GM23338 (cell line): ENCODE measurements around the gene UBA1.

Experiments
- CREB1 ChIP-seq: fragments of 250-450 bp; sonication (Bioruptor Pico); IDR thresholded peaks from 2 replicates; pipeline ENCODE4 v1.5.0; 2020; ENCODE audit warnings: low read depth, mild to moderate bottlenecking, moderate library complexity
- EZH2 ChIP-seq: fragments of 200-600 bp; sonication (generic); IDR thresholded peaks from one replicate; pipeline ENCODE4 v1.8.0; 2017; ENCODE audit warnings: antibody characterized with exemption, mild to moderate bottlenecking, low read depth; ENCODE audit not compliant: unreplicated experiment
- POLR2AphosphoS5 ChIP-seq: IDR thresholded peaks from 2 replicates; pipeline ENCODE4 v1.6.1; 2016; ENCODE audit warnings: antibody characterized with exemption, low read depth
- TF ChIP-seq, protein P1 (sequence below), 2 experiments: fragments of 200-600 bp in 1 of 2; sonication (generic) in 1 of 2; conservative IDR thresholded peaks; 2 replicates each; pipeline versions ENCODE4 v1.5.1 to v1.6.1; 2016 to 2017; ENCODE audit warnings: antibody characterized with exemption in 2 of 2, low read depth in 2 of 2, mild to moderate bottlenecking in 2 of 2, moderate library complexity in 1 of 2
- TF ChIP-seq, protein P2 (sequence below): IDR thresholded peaks from 2 replicates; pipeline ENCODE4 v1.6.1; 2016; ENCODE audit warnings: antibody characterized with exemption

DNA sequence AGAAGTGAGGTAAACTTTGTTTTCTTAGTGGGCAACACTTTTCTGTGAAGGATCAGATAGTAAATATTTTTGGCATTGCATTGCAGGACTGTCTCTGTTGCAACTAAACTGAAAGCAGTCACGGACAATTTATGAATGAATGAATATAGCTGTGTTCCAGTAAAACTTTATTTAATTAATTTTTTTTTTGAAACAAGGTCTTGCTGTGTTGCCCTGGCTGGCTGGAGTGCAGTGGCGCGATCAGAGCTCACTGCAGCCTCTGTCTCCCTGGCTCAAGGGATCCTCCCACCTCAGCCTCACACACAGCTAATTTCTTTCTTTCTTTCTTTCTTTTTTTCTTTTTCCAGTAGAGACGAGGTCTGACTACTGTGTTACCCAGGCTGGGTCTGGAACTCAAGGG is 32.8 kb upstream of the UBA1 start:
- TF ChIP-seq, protein P1, sequence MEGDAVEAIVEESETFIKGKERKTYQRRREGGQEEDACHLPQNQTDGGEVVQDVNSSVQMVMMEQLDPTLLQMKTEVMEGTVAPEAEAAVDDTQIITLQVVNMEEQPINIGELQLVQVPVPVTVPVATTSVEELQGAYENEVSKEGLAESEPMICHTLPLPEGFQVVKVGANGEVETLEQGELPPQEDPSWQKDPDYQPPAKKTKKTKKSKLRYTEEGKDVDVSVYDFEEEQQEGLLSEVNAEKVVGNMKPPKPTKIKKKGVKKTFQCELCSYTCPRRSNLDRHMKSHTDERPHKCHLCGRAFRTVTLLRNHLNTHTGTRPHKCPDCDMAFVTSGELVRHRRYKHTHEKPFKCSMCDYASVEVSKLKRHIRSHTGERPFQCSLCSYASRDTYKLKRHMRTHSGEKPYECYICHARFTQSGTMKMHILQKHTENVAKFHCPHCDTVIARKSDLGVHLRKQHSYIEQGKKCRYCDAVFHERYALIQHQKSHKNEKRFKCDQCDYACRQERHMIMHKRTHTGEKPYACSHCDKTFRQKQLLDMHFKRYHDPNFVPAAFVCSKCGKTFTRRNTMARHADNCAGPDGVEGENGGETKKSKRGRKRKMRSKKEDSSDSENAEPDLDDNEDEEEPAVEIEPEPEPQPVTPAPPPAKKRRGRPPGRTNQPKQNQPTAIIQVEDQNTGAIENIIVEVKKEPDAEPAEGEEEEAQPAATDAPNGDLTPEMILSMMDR (conservative IDR thresholded peaks at IDR 0.05; ENCODE audit: low read depth in 2 of 2) = no peak
- TF ChIP-seq, protein P2, sequence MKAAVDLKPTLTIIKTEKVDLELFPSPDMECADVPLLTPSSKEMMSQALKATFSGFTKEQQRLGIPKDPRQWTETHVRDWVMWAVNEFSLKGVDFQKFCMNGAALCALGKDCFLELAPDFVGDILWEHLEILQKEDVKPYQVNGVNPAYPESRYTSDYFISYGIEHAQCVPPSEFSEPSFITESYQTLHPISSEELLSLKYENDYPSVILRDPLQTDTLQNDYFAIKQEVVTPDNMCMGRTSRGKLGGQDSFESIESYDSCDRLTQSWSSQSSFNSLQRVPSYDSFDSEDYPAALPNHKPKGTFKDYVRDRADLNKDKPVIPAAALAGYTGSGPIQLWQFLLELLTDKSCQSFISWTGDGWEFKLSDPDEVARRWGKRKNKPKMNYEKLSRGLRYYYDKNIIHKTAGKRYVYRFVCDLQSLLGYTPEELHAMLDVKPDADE = no peak
- TF ChIP-seq EZH2 (no peak), POLR2AphosphoS5 (no peak), CREB1 (CRISPR knock-in tag) (no peak)
